HL-60/S4 treated with phorbol 12-myristate 13-acetate at 8.2 ng/mL for 4 days and 3 days (cell line): Measurements from ENCODE around the gene LBHD2.

Experiments
- in situ Hi-C: fragments of 300-500 bp; cut with MboI; formaldehyde crosslinking; loops from 2 replicates; pipeline ENCODE4 v1.15.0; 2022; ENCODE audit warnings: low sequenced_read_pairs

Gene LBHD2

DNA sequence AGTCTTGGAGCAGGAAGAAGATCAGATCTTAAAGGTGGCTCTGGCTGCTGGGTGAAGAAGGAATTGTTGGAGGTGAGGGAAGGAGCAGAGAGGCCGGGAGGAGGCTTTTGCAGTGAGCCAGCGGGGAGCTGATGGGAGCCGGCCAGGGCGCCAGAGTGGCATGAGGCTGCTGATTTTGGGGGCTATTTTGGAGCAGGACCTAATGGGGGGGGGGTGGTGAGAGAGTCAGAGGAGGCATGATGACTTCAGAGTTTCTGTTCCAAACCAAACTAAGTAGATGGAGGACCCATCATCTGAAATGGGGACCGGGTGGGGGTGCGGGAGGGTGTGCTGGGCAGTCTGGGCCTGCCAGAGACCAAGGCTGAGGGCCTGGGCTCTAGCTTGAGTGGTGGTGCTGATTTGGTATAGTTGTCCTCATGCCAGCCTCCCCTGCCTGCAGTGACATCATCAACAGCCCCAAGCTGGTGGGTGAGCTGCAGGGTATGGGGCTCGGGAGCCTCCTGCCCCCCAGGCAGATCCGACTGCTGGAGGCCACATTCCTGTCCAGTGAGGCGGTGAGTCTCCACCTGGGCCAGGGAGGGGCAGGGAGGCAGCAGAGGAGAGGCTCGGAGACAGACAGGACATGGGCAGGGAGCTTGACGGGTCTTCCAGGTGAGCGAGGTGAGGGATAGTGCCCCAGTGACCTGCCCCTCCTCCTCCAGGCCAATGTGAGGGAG, 45.4 kb downstream of the LBHD2 start:
- in situ Hi-C loops = no loop called here

DNA sequence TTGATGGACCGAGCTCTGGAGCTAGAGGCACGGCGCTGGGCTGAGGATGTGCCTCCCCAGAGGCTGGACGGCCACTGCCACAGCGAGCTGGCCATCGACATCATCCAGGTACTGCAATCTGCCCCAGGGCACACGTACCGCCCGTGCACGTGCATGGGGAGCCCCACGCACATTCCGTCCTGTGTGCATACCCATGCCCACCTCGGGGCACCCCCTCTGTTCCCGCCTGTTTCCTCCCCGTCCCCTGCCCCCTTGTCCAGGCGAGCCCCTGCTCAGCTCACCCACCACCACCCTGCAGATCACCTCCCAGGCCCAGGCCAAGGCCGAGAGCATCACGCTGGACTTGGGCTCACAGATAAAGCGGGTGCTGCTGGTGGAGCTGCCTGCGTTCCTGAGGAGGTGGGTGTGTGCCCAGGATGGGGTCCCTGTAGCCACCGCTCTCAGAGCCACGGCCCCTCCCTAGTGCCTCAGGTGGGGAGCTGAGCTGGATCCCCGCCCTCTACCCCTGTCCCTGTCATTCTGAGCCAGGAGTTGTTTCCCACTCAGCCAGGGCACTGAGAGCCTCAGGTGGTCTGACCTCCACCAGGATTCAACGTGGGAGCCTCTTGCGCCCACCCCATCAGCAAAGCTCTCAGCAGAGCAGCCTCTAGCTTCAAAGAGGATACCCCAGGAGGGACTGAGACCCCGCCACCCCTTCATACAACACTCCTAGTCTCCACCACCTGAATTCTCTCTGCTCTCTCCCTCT, 46.2 kb downstream of the LBHD2 start:
- in situ Hi-C loops = no loop called here

GRCh38 chr14:103130965-103131364, 47.0 kb downstream of the LBHD2 start:
- in situ Hi-C loops = no loop called here

GRCh38 chr14:103131580-103131979, 47.6 kb downstream of the LBHD2 start:
- in situ Hi-C loops = no loop called here

GRCh38 chr14:103132381-103133209, 48.6 kb downstream of the LBHD2 start:
- in situ Hi-C loops = no loop called here

DNA sequence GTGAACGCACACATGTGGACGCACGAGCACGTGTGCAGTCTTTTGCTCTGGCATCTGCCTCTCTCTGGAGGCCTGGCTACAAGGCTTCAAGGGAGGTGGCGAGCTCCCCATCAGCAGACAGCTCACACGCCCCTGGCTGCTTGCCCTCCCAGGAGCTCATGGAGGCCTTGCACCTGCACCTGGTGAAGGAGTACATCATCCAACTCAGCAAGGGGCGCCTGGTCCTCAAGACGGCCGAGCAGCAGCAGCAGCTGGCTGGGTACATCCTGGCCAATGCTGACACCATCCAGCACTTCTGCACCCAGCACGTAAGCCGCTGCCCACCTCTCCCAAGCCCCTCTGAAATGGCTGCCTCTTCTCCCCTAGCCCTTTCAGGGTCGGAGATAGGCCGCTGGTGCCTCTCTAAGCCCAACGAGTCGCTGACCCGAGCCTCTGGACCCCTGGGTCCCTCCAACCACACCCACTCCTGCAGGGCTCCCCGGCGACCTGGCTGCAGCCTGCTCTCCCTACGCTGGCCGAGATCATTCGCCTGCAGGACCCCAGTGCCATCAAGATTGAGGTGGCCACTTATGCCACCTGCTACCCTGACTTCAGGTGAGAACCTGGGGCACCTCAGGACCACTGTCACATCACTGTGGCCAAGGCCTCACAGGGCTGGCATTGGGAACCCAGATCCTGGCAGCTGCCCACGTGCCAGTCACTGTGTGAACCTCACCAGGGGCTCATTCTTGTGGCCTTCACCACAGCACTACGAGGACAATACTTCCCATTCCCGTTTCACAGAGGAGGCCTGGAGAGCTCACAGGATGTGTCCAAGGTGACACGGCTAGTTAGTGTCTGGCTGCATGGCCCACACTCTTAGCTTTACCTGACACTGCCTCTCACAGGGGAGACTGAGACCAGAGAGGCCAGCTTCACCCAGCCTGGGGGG, 49.5 kb downstream of the LBHD2 start:
- in situ Hi-C loops = no loop called here

GRCh38 chr14:103134405-103134804, 50.4 kb downstream of the LBHD2 start:
- in situ Hi-C loops = no loop called here

- in situ Hi-C loops = no loop called here
Measured at GRCh38 chr14:103134919-103135318, 50.9 kb downstream of the LBHD2 start.

DNA sequence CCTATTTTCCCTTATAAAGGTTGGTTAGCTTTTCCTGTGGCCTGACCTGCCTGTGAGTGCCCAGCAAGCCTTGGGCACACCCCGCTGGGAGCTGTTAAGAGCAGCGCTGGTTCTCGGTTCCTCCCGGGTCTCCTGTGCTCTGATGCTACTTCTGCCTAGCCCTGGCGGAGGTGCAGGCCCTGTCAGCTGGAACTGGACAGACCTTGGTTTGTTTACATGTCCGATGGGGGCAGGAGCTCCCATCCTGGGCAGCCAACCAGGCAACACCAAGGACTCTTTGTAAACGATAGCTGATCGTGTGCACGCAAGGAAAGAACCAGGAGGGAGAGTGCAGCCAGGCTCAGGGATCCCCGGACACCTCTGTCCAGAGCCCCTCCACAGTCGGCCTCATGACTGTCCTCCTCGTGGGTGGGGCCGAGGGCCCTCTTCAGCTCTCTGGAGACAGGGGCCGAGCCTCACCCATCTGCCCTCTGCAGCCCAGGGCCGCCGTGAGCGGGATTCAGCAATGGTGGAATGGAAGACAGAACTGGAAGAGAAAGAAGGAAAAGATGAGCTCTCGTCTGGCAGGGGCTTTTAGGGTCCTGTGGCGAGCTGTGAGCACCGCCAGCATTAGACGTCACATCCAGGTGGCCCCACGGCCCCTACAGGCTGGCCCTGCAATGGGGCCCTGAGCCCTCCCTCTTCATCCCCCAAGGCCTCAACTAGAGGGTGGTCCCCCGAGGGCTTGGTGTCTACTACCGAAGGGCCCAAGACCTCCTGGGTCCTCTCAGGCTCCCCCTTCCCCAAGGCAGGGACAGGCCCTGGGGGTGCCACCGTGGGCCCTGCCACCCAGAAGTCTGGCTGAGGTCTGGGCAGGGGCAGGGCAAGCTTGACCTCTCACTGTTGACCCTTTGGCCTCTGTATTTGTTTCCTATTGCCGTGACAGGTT, 51.6 kb downstream of the LBHD2 start:
- in situ Hi-C loops = no loop called here

DNA sequence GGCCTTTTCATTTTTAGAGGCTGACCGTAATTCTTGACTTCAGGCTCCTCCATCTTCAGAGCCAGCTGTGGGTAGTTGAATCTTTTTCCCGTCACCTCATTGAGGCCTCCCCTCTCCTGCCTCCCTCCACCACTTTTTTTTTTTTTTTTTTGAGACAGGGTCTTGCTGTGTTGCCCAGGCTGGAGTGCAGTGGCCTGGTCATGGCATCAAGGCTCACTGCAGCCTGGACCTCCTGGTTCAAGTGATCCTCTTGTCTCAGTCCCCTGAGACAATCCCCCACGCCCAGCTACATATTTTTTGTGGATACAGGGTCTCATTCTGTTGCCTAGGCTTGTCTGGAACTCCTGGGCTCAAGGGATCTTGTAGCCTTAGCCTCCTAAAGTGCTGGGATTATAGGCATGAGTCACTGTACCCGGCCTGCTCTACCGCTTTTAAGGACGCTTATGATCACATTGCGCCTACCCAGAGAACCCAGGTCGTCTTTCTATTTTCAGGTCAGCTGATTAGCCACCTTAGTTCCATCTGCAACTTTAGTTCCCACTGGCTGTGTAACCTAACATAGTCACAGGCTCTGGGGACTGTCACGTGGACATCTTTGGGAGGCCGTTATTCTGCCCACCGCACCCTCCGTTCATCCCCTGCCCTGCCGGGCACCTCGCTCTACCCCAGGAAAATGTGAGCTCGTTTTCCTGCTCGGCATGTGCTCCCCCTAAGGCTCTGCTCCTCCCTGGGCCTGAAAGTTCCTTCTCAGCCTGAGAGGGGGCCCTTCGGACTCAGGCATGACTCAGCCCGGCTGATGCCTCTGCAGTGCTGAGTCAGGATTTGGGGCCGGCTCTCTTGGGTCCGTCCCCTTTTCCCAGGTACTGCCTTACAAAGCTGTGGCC, 52.6 kb downstream of the LBHD2 start:
- in situ Hi-C loops = no loop called here

- in situ Hi-C loops = no loop called here
Measured at GRCh38 chr14:103137689-103138300, 53.8 kb downstream of the LBHD2 start.

DNA sequence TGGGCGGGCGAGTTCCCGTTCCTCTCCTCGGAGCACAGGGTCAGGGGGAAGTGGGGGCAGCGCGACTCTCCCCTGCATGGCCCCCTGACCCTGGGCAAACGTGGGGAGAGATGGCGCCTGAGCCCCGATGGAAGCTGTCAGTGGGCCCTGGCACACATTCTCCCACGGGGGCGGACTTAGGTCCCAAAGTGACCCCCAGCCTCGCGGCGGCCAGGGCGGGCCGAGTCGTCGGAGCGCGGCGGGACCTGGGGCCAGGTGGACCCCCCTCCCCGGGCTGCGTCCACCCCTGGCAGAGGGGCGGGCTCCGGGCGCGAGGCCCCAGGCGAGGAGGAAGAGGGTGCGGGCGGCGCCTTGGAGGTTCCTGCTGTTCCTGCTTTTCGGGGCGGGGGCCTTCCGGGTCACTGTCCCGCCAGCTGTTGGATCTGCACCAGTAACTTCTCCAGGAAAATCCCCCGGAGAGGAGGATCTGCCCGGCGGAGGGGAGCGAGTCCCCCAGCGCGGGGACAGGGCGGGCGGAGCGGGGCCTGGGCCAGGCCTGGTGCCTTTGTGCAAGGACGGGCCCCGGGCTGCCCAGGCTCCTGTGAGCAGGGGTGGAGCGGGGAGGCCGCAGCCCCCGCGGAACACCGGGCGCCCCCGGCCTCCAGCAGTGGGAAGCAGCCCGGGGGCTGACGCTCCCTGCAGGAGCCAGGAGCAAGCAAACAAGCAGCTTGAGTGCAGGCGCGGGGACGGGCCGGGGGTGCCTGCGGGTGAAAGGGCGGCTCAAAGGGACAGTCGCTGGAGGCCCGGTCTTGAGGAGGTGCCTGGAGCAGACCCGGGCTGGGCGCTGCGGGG, 54.5 kb downstream of the LBHD2 start:
- in situ Hi-C loops = no loop called here

DNA sequence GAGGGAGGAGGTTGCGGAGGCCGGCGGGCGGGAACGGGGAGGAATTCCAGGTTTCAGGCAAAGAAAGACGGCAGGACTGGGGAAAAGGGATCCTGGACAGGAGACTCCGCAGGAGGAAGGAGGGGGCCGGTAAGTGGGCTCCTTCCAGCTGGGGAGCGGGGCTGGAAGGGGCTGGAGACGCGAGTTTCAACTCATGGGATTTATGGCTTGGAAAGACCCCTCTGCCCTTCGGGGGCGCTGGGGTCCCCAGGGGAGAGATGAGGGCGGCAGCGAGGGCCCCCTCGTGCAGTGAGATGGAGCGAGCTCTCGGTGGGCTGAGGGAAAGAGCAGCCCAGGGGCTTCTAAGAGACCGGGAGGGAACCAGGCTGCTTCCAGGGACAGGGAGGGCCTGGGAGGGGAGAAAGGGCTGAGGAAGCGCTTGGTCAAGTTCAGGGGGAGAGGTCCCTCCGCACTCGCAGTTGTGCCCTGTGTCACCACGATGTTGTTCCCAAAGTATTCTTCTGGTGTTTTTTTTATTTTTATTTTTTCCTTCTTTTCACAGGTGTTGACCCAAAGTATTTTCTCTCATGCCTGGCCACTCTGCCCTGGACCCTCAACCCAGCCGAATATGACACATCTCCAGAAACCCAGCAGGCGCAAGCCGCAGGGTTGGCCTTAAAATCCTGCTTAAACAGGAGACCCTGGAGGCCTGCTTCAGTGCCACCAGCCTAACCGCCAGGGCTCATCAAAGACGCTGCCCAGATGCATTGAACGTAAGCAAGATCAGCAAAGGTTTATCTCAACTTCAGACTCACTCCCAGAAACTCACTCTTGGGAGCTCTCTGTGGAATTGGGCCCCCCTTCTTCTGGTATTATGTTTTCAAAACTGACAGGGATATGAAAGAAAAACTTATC, 55.4 kb downstream of the LBHD2 start:
- in situ Hi-C loops = no loop called here
